Astrocyte (in vitro differentiated cells and primary cell): ENCODE results near the gene SOCS1. TPM values are rescaled to one million over a fixed set of nuclear protein-coding genes. Genes with fewer than 3 reads are reported as not detected.

Source experiments
- DNase-seq: peaks from one replicate; pipeline ENCODE4 v3.0.0-alpha.2; 2010; ENCODE audit warnings: low read depth
- FAIRE-seq: peaks from 2 replicates; lab custom pipeline; 2011; peaks lifted over from hg19 to GRCh38; lab: Jason Lieb, UNC
- H2AFZ ChIP-seq: 2 replicates; pipeline ENCODE4 v1.6.0; 2012; ENCODE audit warnings: low read depth, low read length, inconsistent platforms
- H3K27ac ChIP-seq: 2 replicates; pipeline ENCODE4 v1.5.1; 2011; ENCODE audit warnings: low read depth, low read length, inconsistent platforms
- H3K27me3 ChIP-seq: 2 replicates; pipeline ENCODE4 v1.6.0; 2011; ENCODE audit warnings: low read length, inconsistent platforms; ENCODE audit not compliant: insufficient read depth
- H3K36me3 ChIP-seq: 2 replicates; pipeline ENCODE4 v1.5.1; 2011; ENCODE audit warnings: low read length, inconsistent platforms; ENCODE audit not compliant: insufficient read depth
- H3K4me1 ChIP-seq: 2 replicates; pipeline ENCODE4 v1.5.1; 2011; ENCODE audit warnings: low read length, inconsistent platforms; ENCODE audit not compliant: insufficient read depth
- H3K4me2 ChIP-seq: 2 replicates; pipeline ENCODE4 v1.6.0; 2012; ENCODE audit warnings: low read length, inconsistent platforms
- H3K4me3 ChIP-seq: 2 replicates; pipeline ENCODE4 v1.5.1; 2011; ENCODE audit warnings: low read depth, mild to moderate bottlenecking, low read length, inconsistent platforms; ENCODE audit not compliant: insufficient read depth
- H3K79me2 ChIP-seq: 2 replicates; pipeline ENCODE4 v1.6.0; 2012; ENCODE audit warnings: mild to moderate bottlenecking, low read length, inconsistent platforms; ENCODE audit not compliant: insufficient read depth
- H3K9ac ChIP-seq: 2 replicates; pipeline ENCODE4 v1.6.0; 2012; ENCODE audit warnings: mild to moderate bottlenecking, low read length, inconsistent platforms
- H3K9me3 ChIP-seq: 2 replicates; pipeline ENCODE4 v1.5.1; 2012; ENCODE audit warnings: low read depth, mild to moderate bottlenecking, low read length, inconsistent platforms; ENCODE audit not compliant: insufficient read depth
- H4K20me1 ChIP-seq: 2 replicates; pipeline ENCODE4 v1.6.0; 2012; ENCODE audit warnings: low read length, inconsistent platforms; ENCODE audit not compliant: insufficient read depth
- H3K27ac Mint-ChIP-seq: one replicate; pipeline ENCODE4 v1.8.0; 2021; ENCODE audit warnings: mild to moderate bottlenecking, mixed read lengths; ENCODE audit not compliant: unreplicated experiment
- H3K27me3 Mint-ChIP-seq: one replicate; pipeline ENCODE4 v1.8.0; 2021; ENCODE audit warnings: low read depth, mixed read lengths; ENCODE audit not compliant: unreplicated experiment
- H3K36me3 Mint-ChIP-seq: one replicate; pipeline ENCODE4 v1.8.0; 2021; ENCODE audit warnings: low read depth, mixed read lengths; ENCODE audit not compliant: unreplicated experiment
- H3K4me1 Mint-ChIP-seq: one replicate; pipeline ENCODE4 v1.8.0; 2021; ENCODE audit warnings: low read depth, mixed read lengths; ENCODE audit not compliant: unreplicated experiment
- H3K4me3 Mint-ChIP-seq: one replicate; pipeline ENCODE4 v1.8.0; 2021; ENCODE audit warnings: mild to moderate bottlenecking, moderate library complexity, mixed read lengths; ENCODE audit not compliant: unreplicated experiment
- H3K9me3 Mint-ChIP-seq: one replicate; pipeline ENCODE4 v1.8.0; 2021; ENCODE audit warnings: mild to moderate bottlenecking, mixed read lengths; ENCODE audit not compliant: unreplicated experiment
- EZH2 ChIP-seq: IDR thresholded peaks from 2 replicates; pipeline ENCODE4 v1.6.1; 2012; ENCODE audit warnings: mild to moderate bottlenecking, low read length, inconsistent platforms; ENCODE audit not compliant: insufficient read depth
- total RNA-seq: library from RNA; stranded (reverse); gene quantifications from 2 replicates; pipeline ENCODE4 v1.2.1, GENCODE V29; 2021
- TF ChIP-seq, protein P1 (sequence below): IDR thresholded peaks from 2 replicates; pipeline ENCODE4 v1.5.1; 2011; ENCODE audit warnings: low read depth, mild to moderate bottlenecking, inconsistent platforms, low read length, moderate library complexity; ENCODE audit not compliant: insufficient read depth

SOCS1 gene
- total RNA-seq, 1 donor from 2014 or later = 16.0 TPM

GRCh38 chr16:11249233-11250061, 6.6 kb downstream of the SOCS1 start:
- no peak for FAIRE-seq
- H2AFZ ChIP-seq = no peak overlapping the region
- peak overlapping the region; percentile 57 for H3K4me3 Mint-ChIP-seq
- H3K4me1 Mint-ChIP-seq = peaks cover 16% of the 10 kb centered on the region
- peaks cover 2% of the 10 kb centered on the region for H3K27me3 Mint-ChIP-seq
- no peak overlapping the region for H3K4me2 ChIP-seq
- no peak overlapping the region for H3K27ac Mint-ChIP-seq
- peaks cover 18% of the 10 kb centered on the region for H3K79me2 ChIP-seq
- no peak overlapping the region for H3K27ac ChIP-seq
- H3K36me3 ChIP-seq = no peaks in the 10 kb centered on the region
- DNase-seq = no peak
- peaks cover 27% of the 10 kb centered on the region for H3K4me1 ChIP-seq
- no peaks in the 10 kb centered on the region for H3K9me3 ChIP-seq
- H3K9ac ChIP-seq = no peak overlapping the region
- H3K36me3 Mint-ChIP-seq = peaks cover 2% of the 10 kb centered on the region
- TF ChIP-seq, protein P1, sequence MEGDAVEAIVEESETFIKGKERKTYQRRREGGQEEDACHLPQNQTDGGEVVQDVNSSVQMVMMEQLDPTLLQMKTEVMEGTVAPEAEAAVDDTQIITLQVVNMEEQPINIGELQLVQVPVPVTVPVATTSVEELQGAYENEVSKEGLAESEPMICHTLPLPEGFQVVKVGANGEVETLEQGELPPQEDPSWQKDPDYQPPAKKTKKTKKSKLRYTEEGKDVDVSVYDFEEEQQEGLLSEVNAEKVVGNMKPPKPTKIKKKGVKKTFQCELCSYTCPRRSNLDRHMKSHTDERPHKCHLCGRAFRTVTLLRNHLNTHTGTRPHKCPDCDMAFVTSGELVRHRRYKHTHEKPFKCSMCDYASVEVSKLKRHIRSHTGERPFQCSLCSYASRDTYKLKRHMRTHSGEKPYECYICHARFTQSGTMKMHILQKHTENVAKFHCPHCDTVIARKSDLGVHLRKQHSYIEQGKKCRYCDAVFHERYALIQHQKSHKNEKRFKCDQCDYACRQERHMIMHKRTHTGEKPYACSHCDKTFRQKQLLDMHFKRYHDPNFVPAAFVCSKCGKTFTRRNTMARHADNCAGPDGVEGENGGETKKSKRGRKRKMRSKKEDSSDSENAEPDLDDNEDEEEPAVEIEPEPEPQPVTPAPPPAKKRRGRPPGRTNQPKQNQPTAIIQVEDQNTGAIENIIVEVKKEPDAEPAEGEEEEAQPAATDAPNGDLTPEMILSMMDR = no peak
- no peak for TF ChIP-seq EZH2
- H3K4me3 ChIP-seq = no peak overlapping the region
- peaks cover 37% of the 10 kb centered on the region for H4K20me1 ChIP-seq
- H3K27me3 ChIP-seq = no peaks in the 10 kb centered on the region
- no peaks in the 10 kb centered on the region for H3K9me3 Mint-ChIP-seq

- peaks cover 2% of the 10 kb centered on the region for H3K27me3 Mint-ChIP-seq
- Histone ChIP-seq H3K9me3 (no peaks in the 10 kb centered on the region), H3K4me1 (peaks cover 15% of the 10 kb centered on the region), H3K79me2 (peaks cover 5% of the 10 kb centered on the region), H3K27ac (no peak overlapping the region), H3K36me3 (no peaks in the 10 kb centered on the region), H3K27me3 (peaks cover 4% of the 10 kb centered on the region), H3K4me3 (no peak overlapping the region), H3K4me2 (no peak overlapping the region), H3K9ac (no peak overlapping the region), H2AFZ (no peak overlapping the region), H4K20me1 (peaks cover 25% of the 10 kb centered on the region)
- no peaks in the 10 kb centered on the region for H3K36me3 Mint-ChIP-seq
- H3K27ac Mint-ChIP-seq = no peak overlapping the region
- no peak for FAIRE-seq
- no peak for TF ChIP-seq EZH2
- TF ChIP-seq, protein P1 = no peak
- DNase-seq = no peak
- peaks cover 8% of the 10 kb centered on the region for H3K4me1 Mint-ChIP-seq
- no peak overlapping the region for H3K4me3 Mint-ChIP-seq
- H3K9me3 Mint-ChIP-seq = no peaks in the 10 kb centered on the region
Observed at GRCh38 chr16:11248133-11248532, 7.9 kb downstream of the SOCS1 start.

DNA sequence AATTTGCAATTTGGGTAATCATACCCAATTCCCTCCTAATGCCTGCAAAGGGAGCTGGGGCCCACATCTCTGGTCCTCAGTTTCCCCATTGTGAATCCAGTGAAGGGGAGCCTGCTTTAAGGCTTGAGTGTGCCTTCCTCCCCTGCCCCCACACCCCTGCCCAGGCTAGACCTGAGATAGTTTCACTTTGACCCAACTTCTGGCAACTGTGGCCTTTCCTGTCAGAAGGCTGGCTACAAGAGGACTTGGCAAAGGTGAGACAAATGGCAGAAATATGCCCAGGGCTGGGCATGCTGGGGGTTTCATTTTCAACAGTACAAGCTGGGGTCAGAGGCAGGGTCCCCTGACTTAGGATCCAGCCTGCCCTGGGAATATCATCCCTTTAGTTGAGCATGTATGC, 10.0 kb downstream of the SOCS1 start:
- Mint-ChIP-seq H3K4me1 (no peaks in the 10 kb centered on the region), H3K27ac (no peak overlapping the region), H3K9me3 (no peaks in the 10 kb centered on the region), H3K36me3 (no peaks in the 10 kb centered on the region), H3K27me3 (peaks cover 2% of the 10 kb centered on the region), H3K4me3 (no peak overlapping the region)
- Histone ChIP-seq H3K4me1 (no peaks in the 10 kb centered on the region), H3K9me3 (no peaks in the 10 kb centered on the region), H3K27ac (no peak overlapping the region), H3K4me2 (no peak overlapping the region), H3K9ac (no peak overlapping the region), H3K4me3 (no peak overlapping the region), H3K79me2 (no peaks in the 10 kb centered on the region), H2AFZ (no peak overlapping the region), H3K36me3 (no peaks in the 10 kb centered on the region), H3K27me3 (peaks cover 5% of the 10 kb centered on the region), H4K20me1 (peaks cover 6% of the 10 kb centered on the region)
- no peak for DNase-seq
- FAIRE-seq = no peak
- no peak for TF ChIP-seq EZH2
- TF ChIP-seq, protein P1 = no peak
